22Rv1 (cell line): Measurements from ENCODE around the gene ACSF2.

Experiments
- H3K27ac ChIP-seq: fragments of 450-650 bp; 2 replicates; pipeline ENCODE4 v1.5.1; 2017
- CTCF ChIP-seq: fragments of 450-650 bp; IDR thresholded peaks from 2 replicates; pipeline ENCODE4 v1.5.1; 2017; ENCODE audit warnings: mild to moderate bottlenecking
- ZFX ChIP-seq: fragments of 450-650 bp; IDR thresholded peaks from 2 replicates; pipeline ENCODE4 v1.6.1; 2017; ENCODE audit warnings: antibody characterized with exemption, borderline replicate concordance

The ACSF2 gene

GRCh38 chr17:50437409-50437808, 11.4 kb downstream of the ACSF2 start:
- TF ChIP-seq CTCF (no peak), ZFX (no peak)
- no peak overlapping the region for H3K27ac ChIP-seq

GRCh38 chr17:50439008-50439407, 13.0 kb downstream of the ACSF2 start:
- H3K27ac ChIP-seq = no peak overlapping the region
- no peak for TF ChIP-seq CTCF
- TF ChIP-seq ZFX = no peak

GRCh38 chr17:50440172-50440837, 14.3 kb downstream of the ACSF2 start:
- no peak overlapping the region for H3K27ac ChIP-seq
- no peak for TF ChIP-seq ZFX
- TF ChIP-seq CTCF = no peak

- no peak overlapping the region for H3K27ac ChIP-seq
- TF ChIP-seq ZFX (no peak), CTCF (no peak)
Observed at GRCh38 chr17:50440838-50441829, 15.1 kb downstream of the ACSF2 start.

GRCh38 chr17:50443505-50443974, 17.5 kb downstream of the ACSF2 start:
- TF ChIP-seq ZFX (no peak), CTCF (no peak)
- H3K27ac ChIP-seq = no peak overlapping the region

GRCh38 chr17:50444841-50445715, 19.1 kb downstream of the ACSF2 start:
- H3K27ac ChIP-seq = no peak overlapping the region
- TF ChIP-seq ZFX (no peak), CTCF (no peak)
